ENCODE data around the gene BMS1.
"Not testable (repeated sequence)": the region's sequence is repeated elsewhere in the genome, so short reads cannot be mapped to it uniquely, and the experiment has no call there.

BMS1 gene

DNA sequence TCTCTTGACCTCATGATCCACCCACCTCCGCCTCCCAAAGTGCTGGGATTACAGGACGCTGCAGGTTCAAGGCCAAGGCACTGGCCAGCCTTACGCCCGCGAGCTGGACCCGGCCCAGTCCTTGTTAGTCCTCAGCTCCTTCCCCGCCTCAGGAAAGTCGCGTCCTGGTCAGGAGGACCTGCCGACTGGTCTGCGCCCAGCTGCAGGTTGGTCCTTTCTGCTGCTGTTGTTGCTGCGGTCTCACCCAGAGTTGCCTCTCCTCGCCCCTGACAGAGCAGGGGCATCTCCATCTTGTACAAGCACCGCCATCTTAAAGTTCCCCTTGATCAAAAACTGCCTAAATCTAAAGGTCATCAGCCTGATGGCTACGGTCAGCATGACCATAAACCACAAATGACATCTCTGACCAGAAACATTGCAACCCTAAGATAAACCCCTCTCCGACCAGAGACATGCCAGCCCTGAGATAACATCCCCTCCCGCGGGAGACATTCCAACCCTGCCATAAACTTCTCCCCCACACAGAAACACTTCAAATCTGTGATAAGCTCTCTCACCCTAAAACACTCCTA, 13.9 kb upstream of the BMS1 start:
- H3K9me3 Mint-ChIP-seq: no peaks in the 10 kb centered on the region
- H3K4me3 Mint-ChIP-seq: no peak overlapping the region
- H3K27me3 Mint-ChIP-seq (ENCODE audit: low read depth): peaks cover 9% of the 10 kb centered on the region
- no peak overlapping the region for H3K27ac Mint-ChIP-seq
- H3K36me3 Mint-ChIP-seq (ENCODE audit: low read depth): no peaks in the 10 kb centered on the region
- no peaks in the 10 kb centered on the region for H3K4me1 Mint-ChIP-seq (ENCODE audit: low read depth)

DNA sequence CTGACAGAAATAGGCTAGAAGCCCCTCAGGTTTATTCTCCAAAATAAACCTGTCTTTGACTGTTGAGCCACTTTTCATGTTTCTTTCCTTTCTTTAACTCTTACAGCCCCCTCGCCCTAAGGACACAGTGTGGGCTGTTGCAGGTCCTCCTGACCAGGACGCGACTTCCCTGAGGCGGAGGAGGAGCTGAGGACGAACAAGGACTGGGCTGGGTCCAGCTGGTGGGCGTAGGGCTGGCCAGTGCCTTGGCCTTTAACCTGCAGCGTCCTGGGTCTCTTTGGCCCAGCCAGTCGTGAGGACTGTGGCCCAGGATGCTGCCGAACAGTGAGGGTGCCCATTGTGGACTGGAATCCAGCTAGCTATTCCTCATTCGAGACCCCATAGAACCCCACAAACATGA, 13.4 kb upstream of the BMS1 start:
- Mint-ChIP-seq H3K4me1 (ENCODE audit: low read depth) (no peaks in the 10 kb centered on the region), H3K36me3 (ENCODE audit: low read depth) (no peaks in the 10 kb centered on the region), H3K27me3 (ENCODE audit: low read depth) (peaks cover 4% of the 10 kb centered on the region), H3K27ac (no peak overlapping the region), H3K4me3 (no peak overlapping the region), H3K9me3 (no peaks in the 10 kb centered on the region)

DNA sequence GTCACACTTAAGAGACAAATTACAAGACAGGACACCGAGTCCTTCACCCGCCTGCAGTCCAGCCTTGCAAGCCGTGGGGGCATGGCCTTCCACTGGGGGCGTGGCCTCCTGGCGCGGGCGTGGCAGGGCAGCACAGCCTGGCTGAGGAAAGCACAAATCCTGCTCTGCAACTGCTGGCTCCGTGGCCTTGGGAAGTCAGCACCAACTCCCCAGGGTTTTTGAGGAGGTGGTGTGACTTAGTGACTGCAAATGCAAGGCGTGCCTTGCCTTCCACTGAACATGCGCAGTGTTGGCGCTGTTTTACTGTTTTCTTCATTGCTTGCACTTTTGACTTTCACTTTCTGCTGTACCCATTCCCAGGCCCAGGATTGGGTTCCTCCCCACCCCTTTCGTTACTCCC, 12.9 kb upstream of the BMS1 start:
- H3K27me3 Mint-ChIP-seq (ENCODE audit: low read depth): peaks cover 5% of the 10 kb centered on the region
- H3K4me3 Mint-ChIP-seq: no peak overlapping the region
- H3K27ac Mint-ChIP-seq: no peak overlapping the region
- no peaks in the 10 kb centered on the region for H3K9me3 Mint-ChIP-seq
- H3K4me1 Mint-ChIP-seq (ENCODE audit: low read depth): no peaks in the 10 kb centered on the region
- no peaks in the 10 kb centered on the region for H3K36me3 Mint-ChIP-seq (ENCODE audit: low read depth)

DNA sequence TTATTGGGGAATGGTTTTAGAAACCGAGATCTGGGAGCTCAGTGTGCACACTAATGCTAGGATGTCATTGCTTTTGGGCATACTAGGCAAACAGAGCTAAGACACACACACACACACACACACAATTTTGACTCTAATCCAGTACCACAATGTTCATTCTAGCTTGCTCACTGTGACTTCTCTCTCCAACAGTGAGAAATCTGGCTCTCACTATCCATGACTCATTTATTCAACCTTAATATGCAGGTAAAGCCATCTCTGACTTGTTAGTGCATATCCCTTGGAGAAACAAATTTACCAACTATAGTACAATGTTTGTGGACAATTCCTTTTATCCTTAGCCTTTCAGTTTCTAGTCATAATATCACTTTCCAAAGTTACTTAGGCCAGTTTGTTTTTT, 5.9 kb upstream of the BMS1 start:
- Mint-ChIP-seq H3K27me3 (ENCODE audit: low read depth) (peaks cover 12% of the 10 kb centered on the region), H3K9me3 (peaks cover 5% of the 10 kb centered on the region), H3K27ac (no peak overlapping the region), H3K36me3 (ENCODE audit: low read depth) (no peaks in the 10 kb centered on the region), H3K4me3 (no peak overlapping the region), H3K4me1 (ENCODE audit: low read depth) (no peaks in the 10 kb centered on the region)

DNA sequence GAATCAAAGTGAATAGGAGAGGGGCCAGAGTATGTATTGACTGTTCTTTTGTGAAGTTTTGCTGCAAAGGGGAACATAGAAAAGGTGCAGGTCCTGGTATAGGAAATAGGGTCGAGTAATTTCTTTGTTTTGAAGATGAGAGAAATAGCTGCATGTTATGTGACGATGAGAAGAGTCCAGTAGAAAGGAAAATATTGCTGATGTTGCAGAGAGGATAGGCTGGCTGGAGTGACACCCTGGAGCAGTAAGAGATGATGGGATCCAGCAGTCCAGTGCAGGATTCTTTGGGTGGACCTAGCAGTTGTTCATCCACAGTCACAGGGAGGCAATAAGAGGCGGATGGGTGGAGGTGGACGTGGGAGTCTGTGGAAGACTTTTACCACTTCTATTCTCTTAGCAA, 2.1 kb upstream of the BMS1 start:
- H3K4me3 Mint-ChIP-seq: peak overlapping the region; percentile 99
- H3K9me3 Mint-ChIP-seq: peaks cover 5% of the 10 kb centered on the region
- peak overlapping the region; percentile 16 for H3K27ac Mint-ChIP-seq
- peaks cover 7% of the 10 kb centered on the region for H3K36me3 Mint-ChIP-seq (ENCODE audit: low read depth)
- no peaks in the 10 kb centered on the region for H3K4me1 Mint-ChIP-seq (ENCODE audit: low read depth)
- peaks cover 8% of the 10 kb centered on the region for H3K27me3 Mint-ChIP-seq (ENCODE audit: low read depth)

DNA sequence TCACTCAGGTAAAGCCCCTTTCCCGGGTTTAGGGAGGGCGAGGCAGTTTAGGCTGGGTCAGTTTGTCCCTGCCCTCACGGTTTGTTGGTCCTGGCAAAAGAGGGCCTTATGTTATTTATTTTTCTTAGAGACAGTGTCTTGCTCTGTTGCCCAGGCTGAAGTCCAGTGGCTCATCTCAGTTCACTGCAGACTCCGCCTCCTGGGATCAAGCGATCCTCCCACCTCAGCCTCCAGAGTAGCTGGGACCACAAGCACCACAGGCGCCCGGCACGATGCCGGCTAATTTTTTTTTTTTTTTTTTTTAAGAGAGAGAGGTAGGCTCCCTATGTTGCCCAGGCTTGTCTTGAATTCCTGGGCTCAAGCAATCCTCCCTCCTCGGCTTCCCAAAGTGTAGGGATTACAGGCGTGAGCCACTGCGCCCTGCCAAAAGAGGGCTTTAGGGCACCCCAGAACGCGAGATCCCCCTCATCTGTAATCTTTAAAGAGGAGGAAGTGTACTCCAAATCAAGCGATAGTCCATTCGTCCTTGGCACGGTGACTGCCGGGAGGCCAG, 626 bp upstream of the BMS1 start:
- peak overlapping the region; percentile 97 for H3K27ac Mint-ChIP-seq

DNA sequence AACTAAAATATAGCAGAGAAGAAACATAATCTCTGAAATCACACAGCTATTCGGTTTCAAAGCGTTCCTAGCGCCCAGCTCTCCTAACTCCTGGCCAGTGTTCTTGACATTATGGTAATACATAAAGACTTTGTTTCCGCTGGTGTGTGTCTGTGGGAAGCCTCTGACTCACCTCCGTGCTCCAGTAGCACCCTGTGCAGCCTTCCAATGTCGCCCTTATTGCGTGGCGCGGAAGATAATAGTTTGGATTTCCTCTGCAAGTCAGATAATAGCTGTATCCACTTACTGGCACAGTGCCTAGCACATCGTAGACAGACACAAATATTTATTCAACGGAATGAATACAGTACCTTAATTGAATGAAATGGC, 570 bp downstream of the BMS1 start:
- H3K4me3 Mint-ChIP-seq: peak overlapping the region; percentile 99
- H3K27ac Mint-ChIP-seq: peak overlapping the region; percentile 97
- peaks cover 22% of the 10 kb centered on the region for H3K36me3 Mint-ChIP-seq (ENCODE audit: low read depth)
- peaks cover 5% of the 10 kb centered on the region for H3K9me3 Mint-ChIP-seq
- H3K4me1 Mint-ChIP-seq (ENCODE audit: low read depth): peaks cover 2% of the 10 kb centered on the region
- peaks cover 8% of the 10 kb centered on the region for H3K27me3 Mint-ChIP-seq (ENCODE audit: low read depth)

More for the DNA sequence above, 626 bp upstream of the BMS1 start:
- H3K4me1 Mint-ChIP-seq (ENCODE audit: low read depth): no peaks in the 10 kb centered on the region
- H3K9me3 Mint-ChIP-seq: peaks cover 5% of the 10 kb centered on the region
- peaks cover 8% of the 10 kb centered on the region for H3K27me3 Mint-ChIP-seq (ENCODE audit: low read depth)
- H3K36me3 Mint-ChIP-seq (ENCODE audit: low read depth): peaks cover 17% of the 10 kb centered on the region
- H3K4me3 Mint-ChIP-seq: peak overlapping the region; percentile 99

DNA sequence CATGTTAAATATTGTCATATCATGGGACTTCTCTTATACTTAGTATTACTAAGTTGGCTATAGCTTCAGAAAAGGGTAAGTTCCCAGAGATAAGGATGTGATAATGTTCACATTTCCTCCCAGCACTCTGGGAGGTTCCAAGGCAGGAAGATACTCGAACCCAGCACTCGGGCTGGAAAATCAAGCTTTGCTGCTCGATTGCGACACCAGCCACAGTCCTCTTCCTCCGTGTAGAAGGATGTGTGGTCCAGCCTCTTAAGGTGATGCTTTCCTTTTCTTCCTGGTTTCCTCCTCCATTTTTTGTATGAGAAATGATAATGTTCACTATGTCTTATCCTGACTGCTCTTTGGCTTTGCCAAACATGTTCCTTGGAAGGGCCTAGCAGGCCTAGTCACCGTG, 3.2 kb downstream of the BMS1 start:
- peaks cover 2% of the 10 kb centered on the region for H3K4me1 Mint-ChIP-seq (ENCODE audit: low read depth)
- H3K4me3 Mint-ChIP-seq: no peak overlapping the region
- no peaks in the 10 kb centered on the region for H3K27me3 Mint-ChIP-seq (ENCODE audit: low read depth)
- no peaks in the 10 kb centered on the region for H3K9me3 Mint-ChIP-seq
- peaks cover 32% of the 10 kb centered on the region for H3K36me3 Mint-ChIP-seq (ENCODE audit: low read depth)
- no peak overlapping the region for H3K27ac Mint-ChIP-seq

DNA sequence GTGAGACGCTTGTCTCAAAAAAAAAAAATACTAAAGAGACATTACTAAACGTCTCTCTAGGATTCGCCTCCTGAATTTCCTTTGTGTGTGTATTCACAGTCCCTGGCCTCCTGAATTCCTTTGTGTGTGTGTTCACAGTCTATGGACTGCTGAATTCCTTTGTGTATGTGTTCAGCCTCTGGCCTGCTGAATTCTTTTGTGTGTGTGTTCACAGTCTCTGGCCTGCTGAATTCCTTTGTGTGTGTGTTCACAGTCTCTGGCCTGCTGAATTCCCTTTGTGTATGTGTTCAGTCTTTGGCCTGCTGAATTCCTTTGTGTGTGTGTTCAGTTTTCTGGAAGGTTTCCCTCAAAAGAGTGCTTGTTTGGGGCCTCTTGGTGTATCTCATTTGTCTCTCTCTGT, 8.2 kb downstream of the BMS1 start:
- no peaks in the 10 kb centered on the region for H3K9me3 Mint-ChIP-seq
- no peak overlapping the region for H3K27ac Mint-ChIP-seq
- H3K4me3 Mint-ChIP-seq: no peak overlapping the region
- H3K27me3 Mint-ChIP-seq (ENCODE audit: low read depth): no peaks in the 10 kb centered on the region
- peaks cover 62% of the 10 kb centered on the region for H3K36me3 Mint-ChIP-seq (ENCODE audit: low read depth)
- peaks cover 2% of the 10 kb centered on the region for H3K4me1 Mint-ChIP-seq (ENCODE audit: low read depth)

DNA sequence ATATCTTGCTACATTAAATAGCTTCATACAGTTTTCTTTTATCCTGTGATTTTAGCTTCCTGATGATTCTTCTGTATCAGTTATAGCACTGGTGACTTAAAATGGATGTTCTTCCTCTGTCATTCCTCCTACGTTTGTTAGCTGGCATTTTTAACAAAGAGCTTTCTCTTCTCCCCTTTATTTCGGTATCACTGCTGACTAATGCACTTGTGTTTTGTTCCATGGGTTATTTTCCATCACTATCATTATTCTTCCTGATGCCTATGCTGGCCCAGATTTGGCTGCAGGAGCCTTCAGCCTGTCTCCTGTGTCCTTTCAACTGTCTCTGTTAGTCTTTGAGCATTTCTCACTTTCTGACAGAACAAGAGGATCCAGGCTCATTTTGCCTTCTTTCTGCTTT, 13.1 kb downstream of the BMS1 start:
- no peak overlapping the region for H3K4me3 Mint-ChIP-seq
- H3K27me3 Mint-ChIP-seq (ENCODE audit: low read depth): no peaks in the 10 kb centered on the region
- no peaks in the 10 kb centered on the region for H3K9me3 Mint-ChIP-seq
- H3K4me1 Mint-ChIP-seq (ENCODE audit: low read depth): no peaks in the 10 kb centered on the region
- H3K36me3 Mint-ChIP-seq (ENCODE audit: low read depth): peaks cover 76% of the 10 kb centered on the region
- H3K27ac Mint-ChIP-seq: no peak overlapping the region

DNA sequence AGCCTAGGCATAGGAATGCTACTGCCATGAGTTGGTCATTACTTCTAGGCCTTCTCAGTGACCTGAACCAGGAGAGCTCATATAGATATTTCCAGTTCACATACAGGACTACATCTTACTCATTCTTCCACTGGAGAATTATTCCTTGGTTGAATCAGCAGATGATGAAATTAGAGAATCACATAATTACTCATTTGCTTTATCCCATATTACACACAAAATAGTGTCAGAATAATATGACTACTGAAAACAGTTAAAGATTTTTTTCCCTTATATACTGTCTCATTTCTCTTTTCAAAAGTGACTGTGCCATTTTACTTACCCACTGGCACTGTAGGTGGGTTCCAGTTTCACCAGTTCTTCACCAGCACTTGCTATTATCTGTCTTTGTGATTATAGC, 18.5 kb downstream of the BMS1 start:
- Mint-ChIP-seq H3K4me1 (ENCODE audit: low read depth) (peaks cover 6% of the 10 kb centered on the region), H3K9me3 (no peaks in the 10 kb centered on the region), H3K27me3 (ENCODE audit: low read depth) (no peaks in the 10 kb centered on the region), H3K27ac (no peak overlapping the region), H3K4me3 (no peak overlapping the region), H3K36me3 (ENCODE audit: low read depth) (peaks cover 69% of the 10 kb centered on the region)

DNA sequence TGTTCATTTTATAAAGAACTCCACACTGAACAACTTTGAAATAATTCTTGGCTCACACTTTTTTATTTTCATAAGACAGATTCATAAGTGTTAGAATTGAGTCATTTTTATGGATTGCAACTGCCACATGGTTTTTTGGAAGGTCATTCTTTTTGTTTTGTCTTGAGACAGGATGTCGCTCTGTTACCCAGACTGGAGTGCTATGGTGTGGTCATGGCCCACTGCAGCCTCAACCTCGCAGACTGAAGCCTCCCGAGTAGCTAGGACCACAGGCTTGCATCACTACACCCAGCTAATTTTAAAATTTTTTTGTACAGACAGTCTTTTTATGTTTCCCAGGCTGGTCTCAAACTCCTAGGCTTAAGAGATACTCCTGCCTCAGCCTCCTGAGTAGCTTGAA, 20.3 kb downstream of the BMS1 start:
- no peaks in the 10 kb centered on the region for H3K27me3 Mint-ChIP-seq (ENCODE audit: low read depth)
- H3K9me3 Mint-ChIP-seq: no peaks in the 10 kb centered on the region
- peaks cover 6% of the 10 kb centered on the region for H3K4me1 Mint-ChIP-seq (ENCODE audit: low read depth)
- no peak overlapping the region for H3K27ac Mint-ChIP-seq
- peaks cover 66% of the 10 kb centered on the region for H3K36me3 Mint-ChIP-seq (ENCODE audit: low read depth)
- no peak overlapping the region for H3K4me3 Mint-ChIP-seq

DNA sequence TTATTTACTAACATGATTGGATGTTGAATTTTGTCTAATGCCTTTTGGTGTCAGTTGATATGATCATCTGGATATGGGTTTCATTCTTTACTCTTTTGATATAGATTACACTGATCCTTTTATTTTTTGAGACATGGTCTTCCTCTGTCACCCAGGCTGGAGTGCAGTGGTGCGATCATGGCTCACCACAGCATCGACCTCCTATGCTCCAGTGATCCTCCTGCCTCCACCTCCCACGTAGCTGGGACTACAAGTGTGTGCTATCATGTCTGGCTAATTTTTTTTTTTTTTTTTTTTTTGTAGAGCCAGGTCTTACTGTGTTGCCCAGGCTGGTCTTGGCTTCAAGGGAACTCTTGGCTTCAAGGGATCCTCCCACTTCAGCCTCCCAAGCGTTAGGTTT, 27.1 kb downstream of the BMS1 start:
- H3K36me3 Mint-ChIP-seq (ENCODE audit: low read depth): peaks cover 73% of the 10 kb centered on the region
- no peak overlapping the region for H3K27ac Mint-ChIP-seq
- H3K4me1 Mint-ChIP-seq (ENCODE audit: low read depth): peaks cover 7% of the 10 kb centered on the region
- H3K4me3 Mint-ChIP-seq: no peak overlapping the region
- no peaks in the 10 kb centered on the region for H3K27me3 Mint-ChIP-seq (ENCODE audit: low read depth)
- H3K9me3 Mint-ChIP-seq: peaks cover 22% of the 10 kb centered on the region

DNA sequence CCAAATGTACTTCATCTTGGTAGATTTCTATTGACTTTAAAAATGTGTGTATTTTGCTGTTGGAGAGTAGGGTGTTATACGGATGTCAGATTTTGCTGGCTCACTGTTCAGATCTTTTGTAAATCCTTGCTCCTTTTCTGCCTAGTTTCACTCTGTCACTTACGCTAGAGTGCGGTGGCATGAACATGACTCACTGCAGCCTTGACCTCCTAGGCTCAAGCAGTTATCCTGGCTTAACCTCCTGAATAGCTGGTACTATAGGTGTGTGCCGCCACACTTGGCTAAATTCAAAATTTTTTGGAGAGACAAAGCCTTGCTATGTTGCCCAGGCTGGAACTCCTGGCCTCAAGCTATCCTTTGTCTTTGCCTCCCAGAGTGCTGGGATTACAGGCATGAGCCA, 29.4 kb downstream of the BMS1 start:
- Mint-ChIP-seq H3K4me3 (no peak overlapping the region), H3K27me3 (ENCODE audit: low read depth) (no peaks in the 10 kb centered on the region), H3K4me1 (ENCODE audit: low read depth) (peaks cover 7% of the 10 kb centered on the region), H3K27ac (no peak overlapping the region), H3K9me3 (peaks cover 26% of the 10 kb centered on the region), H3K36me3 (ENCODE audit: low read depth) (peaks cover 73% of the 10 kb centered on the region)

DNA sequence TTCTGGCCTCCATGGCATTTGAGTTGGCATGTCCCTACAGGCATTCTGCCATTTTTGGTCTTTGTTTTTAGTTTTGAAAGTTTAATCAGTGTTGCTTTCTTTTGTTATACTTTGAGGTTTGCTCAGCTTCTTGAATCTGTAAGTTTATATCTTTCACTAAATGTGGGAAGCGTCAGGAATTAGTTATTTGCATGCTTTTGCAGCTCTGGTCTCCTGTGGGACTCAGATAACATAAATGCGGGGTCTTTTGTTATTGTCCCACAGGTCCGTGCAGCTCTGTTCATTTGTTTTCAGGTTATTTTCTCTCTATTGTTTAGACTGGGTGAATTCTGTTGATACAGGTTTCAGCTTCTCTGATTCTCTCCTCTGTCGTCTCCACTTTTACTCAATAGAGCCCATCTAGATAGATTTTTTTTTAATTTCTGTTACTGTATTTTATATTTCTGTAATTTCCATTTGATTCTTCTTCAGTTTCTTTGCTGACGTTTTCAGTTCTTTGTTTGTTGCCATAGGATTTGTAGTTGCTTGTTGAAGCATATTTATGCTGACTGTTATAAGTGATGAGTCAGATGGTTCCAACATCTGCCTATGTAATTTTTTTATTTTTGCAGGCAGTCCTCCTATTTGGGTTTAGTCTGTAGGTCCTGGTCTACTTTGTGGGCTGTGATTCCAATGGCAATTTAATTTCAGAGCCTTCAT, 31.5 kb downstream of the BMS1 start:
- not testable (repeated sequence) for H3K27me3 Mint-ChIP-seq (ENCODE audit: low read depth)
- Mint-ChIP-seq H3K36me3 (ENCODE audit: low read depth) (peaks cover 78% of the 10 kb centered on the region), H3K9me3 (peaks cover 26% of the 10 kb centered on the region)

More for the DNA sequence above, 31.5 kb downstream of the BMS1 start:
- H3K4me1 Mint-ChIP-seq (ENCODE audit: low read depth); H3K4me3 Mint-ChIP-seq; H3K27ac Mint-ChIP-seq: not testable (repeated sequence)
